ENCODE measurements around the gene SAPCD2.
A peak's percentile ranks its signal among the peaks of the same experiment; 100 is the strongest.

SAPCD2 gene

DNA sequence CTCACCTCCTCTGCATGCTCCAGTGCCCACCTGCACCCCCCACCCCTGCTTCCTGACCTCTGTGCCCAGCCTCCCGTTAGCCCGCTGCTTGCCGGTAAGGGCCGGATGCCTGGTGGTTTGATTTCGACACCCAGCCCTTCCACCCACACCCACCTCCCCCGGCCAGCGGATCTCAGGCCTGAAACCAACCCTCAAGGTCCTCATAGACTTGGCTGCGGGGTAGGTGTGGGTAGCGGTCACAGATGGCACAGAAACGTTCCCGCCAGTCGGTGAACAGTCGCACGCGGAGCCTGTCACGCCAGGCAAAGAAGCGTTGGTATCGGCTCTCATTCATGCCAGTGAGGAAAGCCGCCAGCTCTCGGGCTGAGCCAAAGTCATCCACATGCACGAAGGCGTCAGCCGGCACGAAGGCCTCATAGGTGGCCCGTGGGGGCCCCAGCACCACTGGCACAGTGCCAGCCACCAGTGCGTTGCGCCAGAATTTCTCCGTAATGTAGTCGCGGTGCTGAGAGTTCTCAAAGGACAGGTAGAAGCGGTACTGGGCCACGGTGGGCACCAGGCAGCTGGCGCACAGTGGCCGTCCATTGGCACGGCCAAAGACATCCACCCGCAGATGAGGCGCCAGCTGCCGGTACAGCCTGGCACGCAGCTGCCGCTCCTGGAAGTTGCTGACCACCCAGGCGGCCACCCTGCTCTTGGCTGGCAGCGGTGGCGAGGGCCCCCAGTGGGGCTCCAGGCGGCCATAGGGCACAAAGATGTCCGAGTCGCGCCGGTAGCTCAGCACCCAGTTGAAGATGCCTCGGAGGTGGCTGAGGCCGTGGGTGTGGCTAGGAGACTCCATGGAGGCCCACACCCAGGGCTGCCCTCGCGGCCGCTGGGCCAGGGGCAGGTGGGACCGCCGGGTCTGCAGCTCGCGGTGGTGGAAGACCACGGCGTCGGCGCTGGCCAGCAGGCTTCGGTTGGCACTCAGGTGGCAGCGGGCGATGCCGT, 39.5 kb downstream of the SAPCD2 start:
- Histone ChIP-seq H3K27me3 (ENCODE audit: insufficient read depth, insufficient read length) (peaks cover 41% of the 10 kb centered on the region), H3K9ac (ENCODE audit: insufficient read length, low read depth) (no peak overlapping the region), H3K4me1 (ENCODE audit: insufficient read depth, insufficient read length) (peaks cover 42% of the 10 kb centered on the region)

DNA sequence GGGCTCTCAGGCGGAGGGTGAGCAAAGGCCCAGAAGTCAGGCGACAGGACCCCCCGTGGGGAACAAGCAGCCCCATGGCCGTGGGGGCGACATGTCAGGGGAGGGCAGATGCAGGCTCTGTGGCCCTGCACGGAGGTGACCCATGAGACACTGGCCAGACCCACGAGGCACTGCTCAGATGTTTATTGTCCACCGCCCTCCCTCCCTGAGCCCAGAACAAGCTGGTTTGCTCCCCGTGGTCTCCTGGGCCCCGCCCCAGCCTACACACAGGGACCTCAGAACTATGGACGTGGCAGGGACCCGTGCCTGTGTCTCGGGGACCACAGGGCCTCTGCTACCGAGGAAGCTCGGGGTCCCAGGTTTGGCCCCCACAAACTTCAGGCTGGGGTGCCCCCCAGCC, 40.4 kb downstream of the SAPCD2 start:
- no peaks in the 10 kb centered on the region for H3K9me3 ChIP-seq (ENCODE audit: insufficient read depth, low read length)
- DNase-seq (ENCODE audit: low read depth, low spot score) = no peak
- H3K27me3 ChIP-seq (ENCODE audit: insufficient read depth, insufficient read length) = peaks cover 42% of the 10 kb centered on the region
- peaks cover 41% of the 10 kb centered on the region for H3K4me1 ChIP-seq (ENCODE audit: insufficient read depth, insufficient read length)
- TF ChIP-seq YY1 (IDR thresholded peaks at IDR 0.05; ENCODE audit: insufficient read depth, insufficient read length) (no peak), ZNF274 (IDR thresholded peaks at IDR 0.05; ENCODE audit: low read depth, low read length) (no peak), SUZ12 (IDR thresholded peaks at IDR 0.05; ENCODE audit: extremely low read depth, insufficient read depth, insufficient read length) (no peak)
- H3K9ac ChIP-seq (ENCODE audit: insufficient read length, low read depth) = peak overlapping the region; percentile 61
- H3K36me3 ChIP-seq (ENCODE audit: insufficient read depth, insufficient read length, low read length) = no peaks in the 10 kb centered on the region
- H3K4me3 ChIP-seq (ENCODE audit: insufficient read length, low read depth) = no peak overlapping the region

More for the DNA sequence above, 39.5 kb downstream of the SAPCD2 start:
- no peak for DNase-seq (ENCODE audit: low read depth, low spot score)
- TF ChIP-seq SUZ12 (IDR thresholded peaks at IDR 0.05; ENCODE audit: extremely low read depth, insufficient read depth, insufficient read length) = no peak
- no peak for TF ChIP-seq YY1 (IDR thresholded peaks at IDR 0.05; ENCODE audit: insufficient read depth, insufficient read length)
- no peak for TF ChIP-seq ZNF274 (IDR thresholded peaks at IDR 0.05; ENCODE audit: low read depth, low read length)
- Histone ChIP-seq H3K4me3 (ENCODE audit: insufficient read length, low read depth) (no peak overlapping the region), H3K36me3 (ENCODE audit: insufficient read depth, insufficient read length, low read length) (no peaks in the 10 kb centered on the region), H3K9me3 (ENCODE audit: insufficient read depth, low read length) (no peaks in the 10 kb centered on the region)

DNA sequence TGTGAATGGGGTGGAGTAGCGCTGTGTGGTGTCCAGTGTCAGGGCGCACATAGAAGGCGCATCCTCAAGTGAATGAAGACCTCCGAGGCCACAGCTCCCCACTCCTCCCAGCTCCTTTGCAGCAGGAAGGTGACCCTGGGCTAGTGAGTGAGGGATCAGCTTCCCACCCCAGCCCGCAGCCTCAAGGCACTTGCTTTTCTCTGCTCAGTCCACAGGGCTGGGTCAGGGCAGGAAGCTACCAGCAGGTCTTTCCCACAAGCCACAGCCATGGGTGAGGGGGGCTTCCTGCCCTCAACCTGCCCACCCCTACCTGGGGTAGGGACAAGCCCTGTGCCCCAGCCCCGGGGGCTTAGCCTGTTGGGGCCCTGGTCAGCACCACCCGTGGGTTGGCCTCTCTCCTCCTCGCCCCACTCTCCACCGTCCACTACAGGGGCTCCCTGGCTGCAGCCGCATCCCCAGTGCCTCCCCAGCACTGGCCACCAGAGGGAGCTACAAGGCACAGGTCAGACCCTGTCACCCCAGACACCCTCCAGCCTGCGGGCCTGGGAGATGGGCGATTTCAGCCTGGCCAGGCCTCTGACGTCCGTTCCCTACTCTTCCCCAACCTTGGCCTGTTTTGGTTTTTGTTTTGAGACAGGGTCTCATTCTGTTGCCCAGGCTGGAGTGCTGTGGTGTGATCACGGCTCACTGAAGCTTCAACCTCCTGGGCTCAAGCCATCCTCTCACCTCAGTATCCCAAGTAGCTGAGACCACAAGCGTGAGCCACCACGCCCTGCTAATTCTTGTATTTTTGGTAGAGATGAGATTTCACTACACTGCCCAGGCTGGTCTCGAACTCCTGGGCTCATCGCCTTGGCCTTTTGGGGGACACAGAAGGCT, 41.1 kb downstream of the SAPCD2 start:
- Histone ChIP-seq H3K9me3 (ENCODE audit: insufficient read depth, low read length) (no peaks in the 10 kb centered on the region), H3K4me3 (ENCODE audit: insufficient read length, low read depth) (peak overlapping the region; percentile 33), H3K4me1 (ENCODE audit: insufficient read depth, insufficient read length) (peaks cover 36% of the 10 kb centered on the region), H3K27me3 (ENCODE audit: insufficient read depth, insufficient read length) (peaks cover 35% of the 10 kb centered on the region), H3K36me3 (ENCODE audit: insufficient read depth, insufficient read length, low read length) (no peaks in the 10 kb centered on the region), H3K9ac (ENCODE audit: insufficient read length, low read depth) (peak overlapping the region; percentile 75)
- no peak for TF ChIP-seq ZNF274 (IDR thresholded peaks at IDR 0.05; ENCODE audit: low read depth, low read length)
- no peak for TF ChIP-seq YY1 (IDR thresholded peaks at IDR 0.05; ENCODE audit: insufficient read depth, insufficient read length)
- TF ChIP-seq SUZ12 (IDR thresholded peaks at IDR 0.05; ENCODE audit: extremely low read depth, insufficient read depth, insufficient read length) = no peak
- peak; percentile 49 for DNase-seq (ENCODE audit: low read depth, low spot score)

DNA sequence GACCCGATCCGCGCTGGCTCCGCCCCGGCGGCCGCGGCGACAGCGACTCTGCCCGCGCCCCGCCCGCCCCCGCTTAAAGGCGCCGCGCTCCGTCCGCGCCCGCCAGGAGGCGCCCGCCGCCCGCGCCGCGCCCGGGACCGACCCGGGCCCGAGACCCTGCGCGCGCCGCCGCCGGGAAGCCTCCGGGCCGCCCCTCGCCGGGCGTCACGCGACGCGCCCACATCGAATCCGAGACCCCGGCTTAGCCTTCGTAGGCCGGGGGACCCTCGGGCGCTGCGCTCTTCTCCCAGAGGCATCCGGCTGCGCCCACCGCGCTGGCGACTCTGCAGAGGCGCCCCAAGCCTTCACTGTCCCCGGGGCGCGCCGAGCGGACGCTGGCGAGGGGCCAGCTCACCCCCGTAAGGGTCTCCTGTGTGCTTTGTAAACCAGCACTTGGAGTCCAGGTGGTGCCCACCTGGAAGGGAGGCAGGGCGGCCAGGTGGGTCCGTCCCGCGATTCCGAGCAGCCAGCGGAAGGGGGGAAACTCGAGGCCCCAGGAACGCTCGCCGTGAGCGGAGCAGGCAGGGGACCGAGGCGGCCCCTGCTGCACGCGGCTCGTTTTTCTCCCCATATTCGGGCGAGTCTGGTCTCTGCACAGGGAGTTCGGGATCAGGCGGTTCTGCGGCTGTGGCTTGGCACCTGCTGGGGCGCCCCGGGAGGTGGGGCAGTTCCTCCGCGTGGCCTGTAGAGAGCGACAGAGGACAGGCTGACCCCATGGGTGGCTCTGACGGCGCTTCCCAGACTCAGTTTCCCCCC, 41.9 kb downstream of the SAPCD2 start:
- H3K9me3 ChIP-seq (ENCODE audit: insufficient read depth, low read length) = no peaks in the 10 kb centered on the region
- H3K9ac ChIP-seq (ENCODE audit: insufficient read length, low read depth) = peak overlapping the region; percentile 75
- peaks cover 34% of the 10 kb centered on the region for H3K27me3 ChIP-seq (ENCODE audit: insufficient read depth, insufficient read length)
- no peak for DNase-seq (ENCODE audit: low read depth, low spot score)
- H3K36me3 ChIP-seq (ENCODE audit: insufficient read depth, insufficient read length, low read length) = no peaks in the 10 kb centered on the region
- peak overlapping the region; percentile 33 for H3K4me3 ChIP-seq (ENCODE audit: insufficient read length, low read depth)
- H3K4me1 ChIP-seq (ENCODE audit: insufficient read depth, insufficient read length) = peaks cover 40% of the 10 kb centered on the region
- no peak for TF ChIP-seq SUZ12 (IDR thresholded peaks at IDR 0.05; ENCODE audit: extremely low read depth, insufficient read depth, insufficient read length)

DNA sequence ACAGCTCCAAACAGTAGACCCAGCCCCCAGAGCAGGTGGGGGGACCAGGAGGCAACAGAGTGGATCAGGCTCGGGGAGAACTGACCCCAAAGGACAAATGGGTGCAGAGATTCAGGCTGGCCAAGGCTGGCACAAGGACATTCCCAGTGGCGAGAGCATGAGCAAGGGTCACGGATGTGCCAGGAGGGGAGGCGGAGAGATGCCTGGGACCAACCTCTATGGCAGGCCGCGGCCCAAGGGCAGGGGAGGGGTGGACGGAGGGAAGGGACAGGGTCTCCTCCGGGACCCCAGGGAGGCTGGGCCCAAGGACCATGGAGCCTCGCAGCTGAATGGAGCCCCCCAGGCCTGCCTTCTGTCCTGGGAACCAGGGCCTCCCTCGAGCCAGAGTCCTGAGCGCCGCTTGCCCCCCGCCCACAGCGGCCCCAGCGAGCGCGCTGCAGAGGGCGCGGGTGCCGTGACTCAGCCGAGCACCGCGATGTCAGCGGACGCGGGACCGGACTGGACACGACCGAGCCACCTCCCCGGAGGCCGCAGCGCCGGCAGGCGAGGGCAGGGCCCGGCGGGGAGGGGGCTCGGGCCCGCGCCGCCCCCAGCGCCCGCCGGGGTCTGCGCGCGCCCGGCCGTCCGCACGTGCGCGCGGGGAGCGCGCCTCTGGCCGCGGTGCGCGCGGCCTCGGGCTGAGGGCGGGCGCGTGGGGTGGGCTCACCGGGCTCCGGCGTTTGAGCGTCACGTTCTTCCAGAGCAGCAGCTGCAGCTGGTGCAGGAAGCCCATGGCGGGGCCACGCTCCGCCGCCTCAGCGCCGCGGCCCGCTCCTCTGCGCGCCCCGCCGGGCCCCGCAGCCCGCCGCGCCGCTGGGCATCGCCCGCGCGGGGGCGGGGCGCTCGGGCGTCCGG, 42.7 kb downstream of the SAPCD2 start, which contains the start of gene ABCA2:
Gene ABCA2, minus strand, starts transcription at position 869 of the 894 bp plus-strand sequence. Its CDS starts 97 bp downstream, at position 772.
- no peak for TF ChIP-seq ZNF274 (IDR thresholded peaks at IDR 0.05; ENCODE audit: low read depth, low read length)
- TF ChIP-seq YY1 (IDR thresholded peaks at IDR 0.05; ENCODE audit: insufficient read depth, insufficient read length) = no peak
- peak; percentile 15 for TF ChIP-seq SUZ12 (IDR thresholded peaks at IDR 0.05; ENCODE audit: extremely low read depth, insufficient read depth, insufficient read length)
- H3K4me3 ChIP-seq (ENCODE audit: insufficient read length, low read depth) = peak within 1 kb of the TSS; percentile 45
- H3K27me3 ChIP-seq (ENCODE audit: insufficient read depth, insufficient read length) = peaks cover 34% of the 10 kb centered on the region
- H3K4me1 ChIP-seq (ENCODE audit: insufficient read depth, insufficient read length) = peaks cover 45% of the 10 kb centered on the region
- no peaks in the 10 kb centered on the region for H3K9me3 ChIP-seq (ENCODE audit: insufficient read depth, low read length)
- DNase-seq (ENCODE audit: low read depth, low spot score) = no peak
- peak within 1 kb of the TSS; percentile 75 for H3K9ac ChIP-seq (ENCODE audit: insufficient read length, low read depth)
- H3K36me3 ChIP-seq (ENCODE audit: insufficient read depth, insufficient read length, low read length) = no peaks in the 10 kb centered on the region

GRCh38 chr9:137026828-137027227, 43.5 kb downstream of the SAPCD2 start:
- Histone ChIP-seq H3K4me3 (ENCODE audit: insufficient read length, low read depth) (no peak overlapping the region), H3K9me3 (ENCODE audit: insufficient read depth, low read length) (no peaks in the 10 kb centered on the region), H3K36me3 (ENCODE audit: insufficient read depth, insufficient read length, low read length) (no peaks in the 10 kb centered on the region), H3K4me1 (ENCODE audit: insufficient read depth, insufficient read length) (peaks cover 47% of the 10 kb centered on the region), H3K9ac (ENCODE audit: insufficient read length, low read depth) (peak overlapping the region; percentile 72), H3K27me3 (ENCODE audit: insufficient read depth, insufficient read length) (peaks cover 34% of the 10 kb centered on the region)
- TF ChIP-seq YY1 (IDR thresholded peaks at IDR 0.05; ENCODE audit: insufficient read depth, insufficient read length) = no peak
- no peak for TF ChIP-seq SUZ12 (IDR thresholded peaks at IDR 0.05; ENCODE audit: extremely low read depth, insufficient read depth, insufficient read length)
- TF ChIP-seq ZNF274 (IDR thresholded peaks at IDR 0.05; ENCODE audit: low read depth, low read length) = no peak
- no peak for DNase-seq (ENCODE audit: low read depth, low spot score)

Measured in NT2/D1 (cell line).